Vagina (tissue), 2 donors: ENCODE results near the gene COASY.

Experiments
- POLR2AphosphoS5 ChIP-seq, 2 donors: sonication (generic); formaldehyde crosslinking; IDR thresholded peaks; one replicate each; pipeline ENCODE4 v1.9.0; 2017; ENCODE audit warnings: antibody characterized with exemption in 2 of 2, mild to moderate bottlenecking in 2 of 2, low read depth in 1 of 2; ENCODE audit not compliant: insufficient read depth in 1 of 2
- TF ChIP-seq, protein P1 (sequence below), 3 experiments: fragments of 450-650 bp in 2 of 3; fragments of 200-600 bp in 1 of 3; sonication (generic) in 1 of 3; IDR thresholded peaks; one replicate each; pipeline ENCODE4 v1.5.1; 2017 to 2019; ENCODE audit warnings: antibody characterized with exemption in 3 of 3, mild to moderate bottlenecking in 2 of 3, moderate library complexity in 2 of 3

DNA sequence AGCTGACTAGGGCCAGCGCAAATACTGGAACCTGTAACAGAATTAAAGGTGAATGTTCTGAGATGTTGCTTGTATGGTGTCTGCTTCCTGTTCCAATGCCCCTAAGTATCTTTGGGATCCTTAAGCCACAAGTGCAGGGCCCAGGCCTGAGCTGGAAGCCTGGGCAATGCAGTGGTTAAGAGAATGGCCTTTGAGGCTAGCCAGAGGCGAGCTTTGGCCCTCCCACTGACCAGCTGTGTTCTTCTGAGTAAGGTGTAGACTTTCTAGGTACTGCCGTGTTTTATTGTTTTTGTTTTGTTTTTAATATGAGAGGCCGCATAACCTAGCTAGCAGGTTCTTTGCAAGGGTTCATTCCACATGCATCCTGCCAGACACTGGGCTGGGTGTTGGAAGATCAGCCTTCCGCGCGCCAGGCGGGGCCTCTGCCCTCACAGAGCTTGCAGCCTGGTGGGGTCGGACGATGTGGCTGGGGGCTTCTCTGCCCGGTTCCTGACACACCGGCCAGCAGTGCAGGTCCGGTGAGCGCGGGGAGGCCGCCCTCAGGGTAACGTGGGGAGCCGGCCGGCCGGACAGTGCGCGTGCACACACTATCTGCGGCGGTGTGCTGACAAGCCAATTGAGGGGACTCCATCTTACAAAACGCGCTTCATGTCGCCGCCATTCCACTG, 4.4 kb downstream of the COASY start:
- TF ChIP-seq, protein P1, sequence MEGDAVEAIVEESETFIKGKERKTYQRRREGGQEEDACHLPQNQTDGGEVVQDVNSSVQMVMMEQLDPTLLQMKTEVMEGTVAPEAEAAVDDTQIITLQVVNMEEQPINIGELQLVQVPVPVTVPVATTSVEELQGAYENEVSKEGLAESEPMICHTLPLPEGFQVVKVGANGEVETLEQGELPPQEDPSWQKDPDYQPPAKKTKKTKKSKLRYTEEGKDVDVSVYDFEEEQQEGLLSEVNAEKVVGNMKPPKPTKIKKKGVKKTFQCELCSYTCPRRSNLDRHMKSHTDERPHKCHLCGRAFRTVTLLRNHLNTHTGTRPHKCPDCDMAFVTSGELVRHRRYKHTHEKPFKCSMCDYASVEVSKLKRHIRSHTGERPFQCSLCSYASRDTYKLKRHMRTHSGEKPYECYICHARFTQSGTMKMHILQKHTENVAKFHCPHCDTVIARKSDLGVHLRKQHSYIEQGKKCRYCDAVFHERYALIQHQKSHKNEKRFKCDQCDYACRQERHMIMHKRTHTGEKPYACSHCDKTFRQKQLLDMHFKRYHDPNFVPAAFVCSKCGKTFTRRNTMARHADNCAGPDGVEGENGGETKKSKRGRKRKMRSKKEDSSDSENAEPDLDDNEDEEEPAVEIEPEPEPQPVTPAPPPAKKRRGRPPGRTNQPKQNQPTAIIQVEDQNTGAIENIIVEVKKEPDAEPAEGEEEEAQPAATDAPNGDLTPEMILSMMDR (IDR thresholded peaks at IDR 0.05), result no peak
- TF ChIP-seq POLR2AphosphoS5 (IDR thresholded peaks at IDR 0.05; ENCODE audit: insufficient read depth in 1 of 2, low read depth in 1 of 2), result no peak
